GM18526 (cell line): ENCODE measurements around the gene INPP5A.

Source experiments
- POLR2A ChIP-seq: IDR thresholded peaks from 3 replicates; pipeline ENCODE4 v1.6.1; 2011; ENCODE audit not compliant: insufficient read length; ENCODE audit errors: extremely low read depth

The INPP5A gene

GRCh38 chr10:132802048-132802447 lies 264.5 kb downstream of the INPP5A start:
- no peak for TF ChIP-seq POLR2A

GRCh38 chr10:132802694-132803320 lies 265.2 kb downstream of the INPP5A start:
- TF ChIP-seq POLR2A = no peak

GRCh38 chr10:132803416-132804210 lies 266.0 kb downstream of the INPP5A start:
- TF ChIP-seq POLR2A = no peak

- TF ChIP-seq POLR2A = no peak
These were observed 266.7 kb downstream of the INPP5A start for GRCh38 chr10:132804287-132804686.

GRCh38 chr10:132804785-132805426 lies 267.3 kb downstream of the INPP5A start:
- no peak for TF ChIP-seq POLR2A

GRCh38 chr10:132805599-132805998 lies 268.0 kb downstream of the INPP5A start:
- no peak for TF ChIP-seq POLR2A

- TF ChIP-seq POLR2A = no peak
These were observed 268.5 kb downstream of the INPP5A start for GRCh38 chr10:132806110-132806509.

GRCh38 chr10:132806561-132807003 lies 269.0 kb downstream of the INPP5A start:
- no peak for TF ChIP-seq POLR2A

- no peak for TF ChIP-seq POLR2A
These were observed 270.0 kb downstream of the INPP5A start for GRCh38 chr10:132807621-132808049.

- no peak for TF ChIP-seq POLR2A
These were observed 271.0 kb downstream of the INPP5A start for GRCh38 chr10:132808383-132809231.

- no peak for TF ChIP-seq POLR2A
These were observed 271.9 kb downstream of the INPP5A start for GRCh38 chr10:132809232-132810140.

GRCh38 chr10:132810141-132810806 lies 272.7 kb downstream of the INPP5A start:
- TF ChIP-seq POLR2A = no peak
